Pons (tissue), 1 donor: ENCODE data around the gene KRT37.
"Not testable (repeated sequence)": the region's sequence is repeated elsewhere in the genome, so short reads cannot be mapped to it uniquely, and the experiment has no call there.

Experiments used
- DNase-seq: peaks from one replicate; pipeline ENCODE4 v3.0.0-alpha.2; 2016; ENCODE audit warnings: low spot score

The KRT37 gene

DNA sequence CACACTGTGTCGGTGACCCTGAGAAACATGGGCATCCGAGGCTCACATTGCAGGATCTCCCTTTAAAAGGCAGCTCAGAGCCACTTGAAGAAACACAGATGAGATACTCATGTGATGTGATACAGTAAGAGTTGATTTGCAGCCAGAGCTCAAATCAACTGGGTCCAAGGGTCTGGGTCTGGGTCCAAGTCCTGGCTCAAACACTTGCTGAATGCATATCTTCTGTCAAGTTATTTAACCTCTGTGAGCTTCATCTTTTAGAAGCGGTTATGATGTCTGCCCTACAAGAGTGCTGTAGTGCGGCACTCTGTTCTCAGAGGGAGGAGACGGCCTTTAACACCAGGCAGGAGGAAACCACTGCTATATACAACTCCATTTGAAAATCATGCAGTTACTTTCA is 10.0 kb upstream of the KRT37 start:
- no peak for DNase-seq

GRCh38 chr17:41434005-41434404 is 9.6 kb upstream of the KRT37 start:
- DNase-seq = no peak

- DNase-seq = no peak
Measured at GRCh38 chr17:41433586-41433985, 9.2 kb upstream of the KRT37 start.

- DNase-seq = not testable (repeated sequence)
Measured at GRCh38 chr17:41430376-41430775, 6.0 kb upstream of the KRT37 start.

DNA sequence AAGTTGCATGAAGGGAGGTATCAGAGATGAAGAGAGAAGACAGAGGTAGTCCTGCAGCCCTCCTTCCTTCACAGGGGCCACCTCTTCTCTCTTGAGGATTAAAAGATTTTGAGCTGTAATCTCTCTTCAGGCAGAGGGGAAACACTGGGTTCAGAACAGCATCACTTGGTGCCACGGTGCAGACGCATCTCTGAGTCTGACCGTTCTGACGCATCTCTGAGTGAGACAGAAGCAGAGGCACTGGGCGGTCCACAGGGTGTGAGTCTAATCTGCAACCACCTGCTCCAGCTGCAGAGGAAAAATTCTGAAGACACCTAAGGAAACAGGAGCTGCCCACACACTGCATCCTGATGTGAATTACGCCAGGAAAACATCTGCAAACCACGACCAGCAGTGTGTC is 5.3 kb upstream of the KRT37 start:
- DNase-seq = no peak

GRCh38 chr17:41428591-41429291 is 4.4 kb upstream of the KRT37 start:
- no peak for DNase-seq

- DNase-seq = not testable (repeated sequence)
Measured at GRCh38 chr17:41422586-41422985, 1.8 kb downstream of the KRT37 start.

DNA sequence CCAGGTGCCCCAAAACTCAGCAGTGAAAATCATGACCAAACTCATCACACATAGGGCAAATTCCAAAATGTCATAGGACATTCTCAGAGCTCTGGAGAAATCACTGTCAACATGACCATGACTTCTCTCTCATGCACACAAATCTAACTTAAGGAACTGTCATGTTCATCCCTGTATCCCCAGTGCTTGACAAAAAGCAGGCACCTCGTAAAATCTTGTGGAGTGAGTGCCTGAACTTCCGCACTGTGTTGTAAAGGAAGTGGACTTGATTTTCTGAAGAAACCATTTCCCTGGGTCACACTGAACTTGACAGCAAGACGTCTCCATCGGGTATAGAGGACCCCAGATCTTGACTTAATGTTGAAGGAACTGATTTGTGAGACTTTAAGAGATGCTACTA is 2.8 kb downstream of the KRT37 start:
- DNase-seq = no peak

GRCh38 chr17:41421116-41421515 is 3.3 kb downstream of the KRT37 start:
- DNase-seq = no peak

DNA sequence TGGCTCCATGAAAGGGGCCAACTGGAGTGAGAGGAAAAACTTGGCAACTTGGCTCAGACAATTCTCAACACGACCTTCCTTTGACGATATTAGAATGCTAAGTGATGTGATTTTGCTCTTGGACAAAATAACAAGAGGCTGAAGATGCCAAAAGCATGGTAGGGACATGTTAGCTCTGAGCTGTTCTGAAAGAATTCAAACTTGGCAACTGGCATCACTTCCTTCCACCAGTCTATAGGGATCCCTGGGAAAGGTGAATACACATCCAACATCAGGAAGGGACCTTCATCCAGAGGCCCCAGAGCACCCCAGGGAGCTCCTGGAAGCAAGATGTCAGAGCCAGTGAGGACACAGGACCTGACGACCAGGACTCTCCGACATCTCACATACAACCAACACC is 4.3 kb downstream of the KRT37 start:
- no peak for DNase-seq

GRCh38 chr17:41419716-41420115 is 4.7 kb downstream of the KRT37 start:
- DNase-seq = no peak

DNA sequence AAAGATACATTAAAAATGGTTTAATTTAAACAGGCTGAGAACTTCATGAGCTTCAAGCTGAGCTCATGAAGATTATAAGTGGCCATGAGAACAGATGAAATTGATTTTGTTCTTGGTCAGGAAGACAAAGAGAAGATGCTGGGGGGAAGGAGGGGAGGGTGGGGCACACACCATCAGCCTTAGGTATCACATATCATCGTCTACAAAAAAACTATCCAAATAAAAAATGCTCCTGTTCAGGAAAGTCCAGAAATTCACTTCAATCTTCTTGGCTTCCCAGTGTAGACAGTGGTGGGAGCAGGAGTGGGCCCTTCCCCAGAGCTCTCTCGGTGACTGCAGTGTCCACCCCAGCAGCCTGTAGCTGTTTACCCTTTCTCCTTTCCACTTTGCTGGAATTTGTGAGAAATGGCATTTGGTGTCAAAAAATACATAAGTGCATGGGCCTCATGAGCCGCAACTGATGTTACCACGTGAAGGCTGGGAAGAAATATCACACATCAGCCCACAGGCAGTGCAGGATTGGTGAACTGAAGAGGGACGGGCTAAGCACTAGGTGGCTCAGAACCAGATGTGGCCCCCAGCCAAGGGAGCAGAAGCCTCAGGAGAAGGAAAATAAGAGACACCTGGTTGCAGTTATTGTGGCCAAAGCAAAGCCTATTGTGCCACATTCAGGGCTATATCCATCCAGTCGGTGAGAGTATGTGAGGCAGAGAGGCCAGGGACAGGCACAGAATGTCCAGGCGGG is 6.1 kb downstream of the KRT37 start:
- no peak for DNase-seq

DNA sequence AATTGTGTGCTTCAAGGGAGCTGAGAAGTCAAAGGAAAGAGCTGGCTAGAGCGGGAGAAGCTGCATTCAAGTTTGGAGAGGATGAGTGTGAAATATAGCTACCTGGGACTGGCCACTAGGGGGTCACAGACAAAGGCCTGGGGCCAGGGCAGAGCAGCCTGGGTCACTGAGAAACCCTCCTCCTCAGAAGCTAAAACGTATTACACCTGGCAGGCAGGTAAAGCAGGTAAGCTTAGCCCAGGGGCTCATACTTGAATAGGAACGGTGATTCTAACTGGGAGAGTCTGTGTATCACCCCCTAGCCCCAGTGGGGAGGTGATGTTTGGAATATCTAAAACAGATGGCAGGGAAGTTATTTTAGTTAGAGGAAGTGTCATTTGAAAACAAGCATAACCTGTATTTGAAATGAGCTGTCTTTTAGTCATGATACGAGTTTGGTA is 6.8 kb downstream of the KRT37 start:
- DNase-seq = no peak

GRCh38 chr17:41417127-41417526 is 7.3 kb downstream of the KRT37 start:
- no peak for DNase-seq

DNA sequence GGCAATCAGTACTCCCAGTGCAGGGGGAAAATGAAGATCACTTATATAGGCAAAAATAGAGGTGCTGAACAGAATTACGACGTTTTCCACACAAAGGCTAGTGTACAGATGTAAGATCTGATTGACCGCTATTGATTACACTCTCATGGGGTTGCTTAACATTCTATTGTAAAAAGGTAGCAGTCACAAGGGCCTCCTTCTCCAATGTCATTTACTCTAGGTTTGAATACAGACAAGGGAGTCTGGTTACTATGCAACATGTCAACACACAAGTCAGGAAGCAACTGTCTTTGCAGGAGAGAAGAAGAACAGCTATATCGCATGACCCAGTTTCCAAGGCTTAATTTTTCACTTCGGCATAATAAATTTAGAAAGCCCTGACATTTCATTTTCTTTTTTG is 7.9 kb downstream of the KRT37 start:
- no peak for DNase-seq

DNA sequence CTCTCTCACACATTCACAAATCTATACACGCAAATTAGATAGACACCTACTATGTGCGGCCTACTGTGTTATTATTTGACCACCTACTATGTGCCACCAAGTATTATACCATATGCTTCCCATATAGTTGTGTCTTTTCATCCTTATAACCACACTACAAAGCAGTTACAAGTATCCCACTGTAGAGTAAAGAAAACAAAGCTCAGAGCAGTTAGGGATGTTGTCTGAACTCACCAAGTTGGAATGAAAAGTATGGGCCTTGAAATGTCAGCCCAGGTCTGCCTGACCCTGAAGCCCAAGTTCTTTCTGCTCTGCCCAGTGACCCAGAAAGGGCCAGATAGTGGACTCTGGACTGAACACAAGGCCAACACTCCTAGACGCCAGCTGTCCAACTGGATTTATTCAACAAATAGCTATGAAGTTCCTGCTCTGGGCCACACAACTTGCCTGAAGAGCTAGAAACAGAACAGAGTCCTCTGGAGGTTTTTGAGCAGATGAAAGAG is 8.5 kb downstream of the KRT37 start:
- DNase-seq = no peak

- no peak for DNase-seq
Measured at GRCh38 chr17:41415411-41415810, 9.0 kb downstream of the KRT37 start.

- DNase-seq = no peak
Measured at GRCh38 chr17:41413982-41414381, 10.4 kb downstream of the KRT37 start.

GRCh38 chr17:41413353-41413957 is 10.9 kb downstream of the KRT37 start:
- DNase-seq = no peak

DNA sequence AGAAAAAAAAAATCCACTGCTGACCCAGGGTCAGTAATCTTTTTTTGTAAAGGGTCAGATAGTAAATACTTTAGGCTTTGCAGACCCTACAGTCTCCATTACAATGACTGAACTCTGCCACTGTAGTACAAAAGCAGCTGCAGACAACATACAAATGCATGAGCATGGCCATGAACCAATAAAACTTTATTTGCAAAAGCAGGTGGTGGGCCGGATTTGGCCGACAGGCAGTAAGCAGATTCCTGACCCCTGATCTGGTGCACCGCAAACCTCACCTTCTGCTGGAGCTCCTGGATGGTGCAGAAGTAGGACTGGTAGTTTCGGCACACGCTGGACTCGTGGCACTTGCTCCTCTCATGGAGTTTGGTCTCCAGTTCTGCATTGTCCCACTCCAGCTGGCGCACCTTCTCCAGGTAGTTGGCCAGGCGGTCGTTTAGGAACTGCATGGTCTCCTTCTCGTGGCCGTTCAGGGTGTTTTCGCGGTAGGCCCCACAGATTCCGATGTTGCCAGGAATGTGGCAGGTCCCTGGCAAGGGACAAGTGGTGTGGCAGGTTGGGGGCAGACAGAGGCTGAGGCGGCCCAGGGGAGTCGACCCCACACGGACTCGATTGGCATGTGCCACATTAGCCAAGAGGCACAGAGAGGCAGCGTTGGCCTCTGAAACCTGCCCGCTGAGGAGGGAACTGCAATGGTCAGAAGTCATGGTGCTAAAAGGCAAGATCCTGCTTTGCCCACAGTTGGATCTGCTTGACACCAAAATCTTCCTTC is 13.1 kb downstream of the KRT37 start:
- DNase-seq = no peak

- no peak for DNase-seq
Measured at GRCh38 chr17:41407226-41407625, 17.2 kb downstream of the KRT37 start.

DNA sequence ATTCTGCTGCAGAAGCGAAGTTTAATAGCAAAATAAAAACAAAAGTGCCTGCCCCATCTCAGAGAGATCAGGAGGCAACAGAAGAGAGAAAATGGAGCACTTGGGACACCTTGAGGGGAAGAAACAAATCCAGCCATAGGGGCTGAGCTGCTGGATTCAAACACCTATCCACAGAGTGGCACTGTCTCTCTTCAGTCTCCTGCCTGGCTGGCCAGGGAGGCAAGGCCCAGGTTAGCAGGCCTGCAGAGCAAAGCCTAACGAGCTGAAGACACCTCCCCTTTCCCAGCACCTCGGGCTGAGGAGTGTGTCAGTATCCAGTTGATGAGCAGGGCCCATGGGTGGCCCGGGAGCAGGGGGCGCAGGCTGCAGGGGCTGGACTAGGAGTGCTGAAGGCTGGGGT is 18.2 kb downstream of the KRT37 start:
- no peak for DNase-seq
